GM19099 (cell line): ENCODE measurements around the gene LKAAEAR1.

ENCODE experiments used
- POLR2A ChIP-seq: IDR thresholded peaks from 3 replicates; pipeline ENCODE4 v1.6.1; 2011; ENCODE audit warnings: low read depth; ENCODE audit not compliant: insufficient read length; ENCODE audit errors: extremely low read depth

Gene LKAAEAR1

GRCh38 chr20:64068386-64069208 lies 15.6 kb downstream of the LKAAEAR1 start:
- TF ChIP-seq POLR2A = no peak

DNA sequence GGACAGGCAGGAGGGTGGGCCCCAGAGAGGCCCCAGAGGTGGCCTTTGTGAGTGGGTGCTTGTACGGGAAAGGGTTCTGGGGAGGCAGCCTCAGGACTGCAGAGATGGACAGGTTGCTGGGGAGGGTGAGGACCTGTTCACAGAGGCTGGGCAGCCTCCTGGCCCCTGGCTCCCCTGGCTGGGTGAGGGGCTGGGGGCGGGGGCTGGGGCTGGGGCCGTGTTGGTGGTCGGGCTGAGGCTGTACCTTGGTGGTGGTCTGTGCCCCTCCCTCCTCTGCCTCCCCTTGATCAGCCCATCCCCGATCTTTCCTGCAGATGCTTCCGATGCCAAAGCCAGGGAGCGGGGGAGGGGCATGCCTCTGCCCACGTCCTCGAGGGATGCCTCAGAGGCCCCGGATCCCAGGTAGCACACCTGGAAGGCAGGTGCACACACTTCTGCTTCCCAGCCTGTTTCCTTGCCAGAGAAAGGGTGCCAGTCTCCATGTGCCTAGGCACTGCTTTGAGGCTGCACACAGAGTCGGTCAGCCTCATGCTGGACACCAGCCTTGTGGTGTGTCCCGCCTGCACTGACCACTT lies 16.4 kb downstream of the LKAAEAR1 start:
- TF ChIP-seq POLR2A = no peak

- no peak for TF ChIP-seq POLR2A
Measured at GRCh38 chr20:64067005-64067632, 17.1 kb downstream of the LKAAEAR1 start.

- TF ChIP-seq POLR2A = peak; percentile 46
Measured at GRCh38 chr20:64065974-64066343, 18.2 kb downstream of the LKAAEAR1 start.

GRCh38 chr20:64065062-64065973 lies 18.9 kb downstream of the LKAAEAR1 start:
- TF ChIP-seq POLR2A = no peak

DNA sequence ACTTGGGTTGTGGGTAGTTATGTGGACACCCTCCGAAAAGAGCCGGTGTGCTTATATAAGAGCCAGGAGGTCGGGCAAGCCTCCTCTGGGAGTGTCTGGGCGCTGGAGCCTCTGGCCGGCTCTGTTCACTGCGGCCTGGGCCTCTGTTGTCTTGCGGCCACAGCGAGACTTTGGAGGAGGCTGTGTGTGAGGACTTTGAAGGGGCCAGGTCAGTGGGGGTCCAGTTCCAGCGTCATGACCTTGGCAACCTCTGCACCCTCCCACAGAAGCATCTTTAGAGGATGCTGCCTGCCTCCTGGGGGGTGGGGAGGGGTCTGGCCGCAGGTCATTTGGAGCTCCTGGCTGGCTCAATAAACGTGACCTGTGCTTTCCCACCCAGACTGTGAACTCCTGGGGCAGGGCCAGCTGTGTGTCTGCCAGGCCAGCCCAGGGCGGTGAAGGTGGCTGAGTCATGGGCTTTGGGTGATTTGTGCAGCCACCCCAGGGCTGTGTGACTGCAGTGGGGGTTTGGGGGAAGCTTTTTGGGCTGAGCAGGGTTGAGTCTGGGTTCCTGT lies 20.0 kb downstream of the LKAAEAR1 start:
- TF ChIP-seq POLR2A = no peak

DNA sequence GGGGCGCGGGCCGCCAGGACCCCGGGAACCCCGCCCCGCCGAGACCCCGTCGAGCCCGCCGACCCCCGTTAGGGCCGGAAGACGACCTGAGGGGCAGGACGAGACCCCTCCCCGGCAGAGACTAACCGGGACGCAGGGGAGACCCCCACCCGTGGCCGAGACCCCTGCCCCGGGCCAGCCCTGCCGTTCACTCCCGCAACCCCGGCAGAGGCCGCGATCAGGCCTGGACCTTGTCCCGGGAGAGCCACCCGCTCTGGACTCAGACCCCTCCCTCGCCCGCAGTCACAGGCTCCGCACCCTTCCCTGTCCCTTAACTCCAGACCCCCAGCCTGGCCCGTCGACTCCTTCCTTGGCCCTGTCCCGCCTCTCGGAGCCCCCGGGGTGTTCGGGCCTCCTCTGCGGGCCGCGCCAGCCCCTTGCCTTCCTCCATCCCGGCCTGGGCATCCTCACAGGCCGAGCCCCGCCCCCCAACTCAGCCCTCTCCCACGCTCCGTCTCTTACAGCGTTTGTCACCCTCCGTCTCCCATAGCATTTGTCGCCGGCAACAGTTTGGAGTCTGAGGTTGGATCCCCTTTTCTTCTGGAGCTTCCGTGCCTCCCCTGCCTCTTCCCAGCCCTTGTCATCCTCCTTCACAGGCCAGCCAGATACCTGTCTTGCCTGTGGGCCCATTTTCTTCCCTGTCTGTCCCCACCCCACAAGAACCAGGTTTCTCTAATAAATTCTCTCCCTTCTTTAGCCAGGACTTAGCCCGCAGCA lies 20.6 kb downstream of the LKAAEAR1 start:
- no peak for TF ChIP-seq POLR2A

GRCh38 chr20:64062596-64063388 lies 21.4 kb downstream of the LKAAEAR1 start, which contains the start of gene TCEA2:
TCEA2 (plus strand) TSS chr20:64063198; CDS start chr20:64063313, 115 bp downstream.
- peak; percentile 68 for TF ChIP-seq POLR2A

DNA sequence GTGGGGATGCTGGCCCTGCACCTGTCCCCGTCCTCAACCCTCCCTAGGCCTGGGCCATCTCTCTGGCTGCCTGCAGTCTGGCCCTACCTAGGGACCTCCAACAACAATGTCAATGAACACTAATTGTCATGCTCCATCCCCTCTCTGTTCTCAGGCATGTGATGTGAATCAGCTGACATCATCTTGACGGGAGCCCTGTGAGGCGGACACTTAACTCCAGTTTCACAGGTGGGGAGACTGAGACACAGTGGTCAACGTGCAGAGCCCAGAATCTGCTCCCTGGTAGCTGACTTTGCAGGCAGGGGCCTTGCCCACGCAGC lies 22.0 kb downstream of the LKAAEAR1 start:
- no peak for TF ChIP-seq POLR2A

DNA sequence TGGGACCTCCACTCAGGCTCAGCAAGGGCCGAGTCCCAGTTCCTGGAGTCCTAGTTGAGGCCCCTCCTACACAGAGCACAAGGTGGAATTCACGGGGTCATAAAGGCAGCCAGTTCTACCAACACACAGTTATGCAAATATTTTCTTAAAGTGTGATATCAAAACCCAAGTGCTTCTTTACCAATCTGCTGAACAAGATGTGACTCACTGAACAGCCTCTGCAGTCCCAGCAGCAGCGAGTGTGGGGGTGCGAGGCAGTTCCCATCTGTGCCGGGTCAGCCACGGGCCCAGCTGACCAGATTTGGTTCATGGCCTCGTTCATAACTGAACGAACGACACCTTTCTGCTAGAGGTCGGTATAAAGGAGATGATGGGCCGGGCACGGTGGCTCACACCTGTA lies 25.7 kb downstream of the LKAAEAR1 start:
- no peak for TF ChIP-seq POLR2A

GRCh38 chr20:64057628-64058498 lies 26.3 kb downstream of the LKAAEAR1 start:
- no peak for TF ChIP-seq POLR2A

DNA sequence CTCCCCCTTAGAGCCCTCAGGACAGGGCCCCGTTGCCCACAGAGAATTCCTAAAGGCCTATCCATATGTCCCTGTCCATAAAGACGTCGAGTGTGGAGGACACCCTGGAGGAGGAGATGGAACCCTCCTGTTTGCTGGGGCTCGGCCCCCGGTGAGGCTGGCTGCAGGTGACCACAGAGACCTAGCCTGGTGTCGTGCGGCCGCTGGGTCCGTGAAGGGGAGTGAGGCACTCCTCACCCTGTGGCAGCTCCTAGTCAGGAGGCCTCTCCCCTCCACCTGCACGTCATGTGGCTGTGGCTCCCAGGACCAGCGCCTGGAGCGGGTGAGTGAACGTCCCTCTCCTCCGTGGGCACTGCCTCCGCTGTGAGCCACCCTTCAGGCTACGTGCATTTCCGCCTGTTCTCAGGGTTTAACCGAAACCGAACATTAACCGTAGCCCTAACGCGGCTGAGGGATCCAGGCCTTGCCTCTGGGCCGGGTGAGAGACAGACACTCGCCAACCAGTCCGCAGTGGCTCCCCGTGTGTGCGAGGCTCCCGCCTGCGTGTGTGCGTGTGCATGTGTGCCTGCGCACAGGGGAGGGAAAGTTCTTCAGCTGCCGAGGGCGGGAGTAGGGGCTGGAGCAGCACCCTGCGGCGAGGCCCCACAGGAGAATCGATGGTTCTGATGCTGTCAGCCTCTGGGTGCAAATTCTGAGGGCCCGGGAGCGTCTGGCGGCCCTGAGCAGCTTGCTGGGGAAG lies 27.1 kb downstream of the LKAAEAR1 start:
- TF ChIP-seq POLR2A = peak; percentile 40

DNA sequence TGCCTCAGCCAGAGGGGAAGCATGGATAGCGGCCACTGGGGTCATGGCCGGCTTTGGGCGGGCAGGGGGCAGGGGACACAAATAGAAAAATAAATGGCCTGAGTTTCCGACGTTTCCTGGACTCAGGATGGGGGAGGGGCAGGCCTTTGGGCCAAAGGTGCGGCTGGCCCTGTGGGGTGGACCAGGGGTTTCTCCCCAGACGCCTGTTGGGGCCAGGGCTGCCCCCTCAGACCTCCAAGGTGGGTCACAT lies 27.6 kb downstream of the LKAAEAR1 start:
- TF ChIP-seq POLR2A = no peak
